Gastrocnemius medialis (tissue), 4 donors: Measurements from ENCODE around the gene SLC4A1AP. TPM values are rescaled to one million over a fixed set of nuclear protein-coding genes. Genes with fewer than 3 reads are reported as not detected.
"Not testable (repeated sequence)": the region's sequence is repeated elsewhere in the genome, so short reads cannot be mapped to it uniquely, and the experiment has no call there.

Source experiments
- ATAC-seq, 2 donors: fragments of 150-250 bp; one replicate each; pipeline ENCODE4 v1.9.1; 2016
- DNase-seq, 2 donors: peaks; one replicate each; pipeline ENCODE4 v3.0.0-alpha.2; 2019
- H3K27ac ChIP-seq, 4 donors: fragments of 200-600 bp; sonication (generic); 1 replicate in 1 of 4; 2 replicates in 3 of 4; pipeline ENCODE4 v1.5.1; 2016 to 2018; ENCODE audit warnings: mild to moderate bottlenecking in 2 of 4, moderate library complexity in 1 of 4
- H3K27me3 ChIP-seq, 3 donors: fragments of 200-600 bp; sonication (generic) in 2 of 3; 1 replicate in 1 of 3; 2 replicates in 2 of 3; pipeline versions ENCODE4 v1.5.1 to v1.6.0; 2016 to 2019; ENCODE audit warnings: mild to moderate bottlenecking in 1 of 3, moderate library complexity in 1 of 3
- H3K36me3 ChIP-seq, 2 donors: fragments of 200-600 bp; sonication (generic) in 1 of 2; one replicate each; pipeline ENCODE4 v1.5.1; 2017 to 2018
- H3K4me1 ChIP-seq, 2 donors: fragments of 200-600 bp; sonication (generic) in 1 of 2; one replicate each; pipeline ENCODE4 v1.5.1; 2016 to 2017; ENCODE audit warnings: mild to moderate bottlenecking in 2 of 2
- H3K4me3 ChIP-seq, 4 donors: fragments of 200-600 bp; sonication (generic) in 3 of 4; 1 replicate in 1 of 4; 2 replicates in 3 of 4; pipeline ENCODE4 v1.5.1; 2016 to 2019; ENCODE audit warnings: mild to moderate bottlenecking in 2 of 4
- H3K9me3 ChIP-seq, 3 donors: fragments of 200-600 bp; sonication (generic) in 2 of 3; 1 replicate in 1 of 3; 2 replicates in 2 of 3; pipeline ENCODE4 v1.5.1; 2016 to 2019
- POLR2A ChIP-seq, 2 donors: fragments of 450-650 bp; IDR thresholded peaks; one replicate each; pipeline ENCODE4 v1.6.1; 2017; ENCODE audit warnings: antibody characterized with exemption in 2 of 2, mild to moderate bottlenecking in 2 of 2, moderate library complexity in 2 of 2
- in situ Hi-C, 4 donors: fragments of 200-750 bp; cut with MboI; loops; one replicate each; pipeline versions ENCODE4 v1.15.0 to v1.8.0; 2017; ENCODE audit warnings: low sequenced_read_pairs in 4 of 4
- intact Hi-C: fragments of 100-400 bp; cut with DNase I; formaldehyde crosslinking; loops from one replicate; pipeline ENCODE4 v1.15.1; 2023; ENCODE audit warnings: low total_unique reads
- total RNA-seq, 4 donors: library from RNA; depleted of rRNA; stranded (reverse); fragments of >200 nt; gene quantifications; one replicate each; pipeline versions ENCODE4 v1.1.0 to v1.2.3, GENCODE V29; 2016
- TF ChIP-seq, protein P1 (sequence below), 5 experiments: fragments of 450-650 bp in 3 of 5; fragments of 200-600 bp in 2 of 5; sonication (generic) in 2 of 5; IDR thresholded peaks in 4 of 5; conservative IDR thresholded peaks in 1 of 5; 1 replicate in 4 of 5; 2 replicates in 1 of 5; pipeline ENCODE4 v1.5.1; 2016 to 2019; ENCODE audit warnings: antibody characterized with exemption in 5 of 5, mild to moderate bottlenecking in 3 of 5, moderate library complexity in 3 of 5

The SLC4A1AP gene
- total RNA-seq, 4 donors from 2014 or later: 32.1 to 44.2 (median 34.6) TPM

- peaks cover 0 to 36% of the 10 kb centered on the region in 2 donors for H3K36me3 ChIP-seq
- no peak overlapping the region for H3K4me3 ChIP-seq
- in situ Hi-C loops: no loop called here
- no peak overlapping the region for H3K27ac ChIP-seq
- ATAC-seq (no peak), DNase-seq (no peak)
- intact Hi-C loops: no loop called here
- H3K4me1 ChIP-seq: peaks cover 4 to 14% of the 10 kb centered on the region in 2 donors
- H3K9me3 ChIP-seq: no peaks in the 10 kb centered on the region
- TF ChIP-seq, protein P1, sequence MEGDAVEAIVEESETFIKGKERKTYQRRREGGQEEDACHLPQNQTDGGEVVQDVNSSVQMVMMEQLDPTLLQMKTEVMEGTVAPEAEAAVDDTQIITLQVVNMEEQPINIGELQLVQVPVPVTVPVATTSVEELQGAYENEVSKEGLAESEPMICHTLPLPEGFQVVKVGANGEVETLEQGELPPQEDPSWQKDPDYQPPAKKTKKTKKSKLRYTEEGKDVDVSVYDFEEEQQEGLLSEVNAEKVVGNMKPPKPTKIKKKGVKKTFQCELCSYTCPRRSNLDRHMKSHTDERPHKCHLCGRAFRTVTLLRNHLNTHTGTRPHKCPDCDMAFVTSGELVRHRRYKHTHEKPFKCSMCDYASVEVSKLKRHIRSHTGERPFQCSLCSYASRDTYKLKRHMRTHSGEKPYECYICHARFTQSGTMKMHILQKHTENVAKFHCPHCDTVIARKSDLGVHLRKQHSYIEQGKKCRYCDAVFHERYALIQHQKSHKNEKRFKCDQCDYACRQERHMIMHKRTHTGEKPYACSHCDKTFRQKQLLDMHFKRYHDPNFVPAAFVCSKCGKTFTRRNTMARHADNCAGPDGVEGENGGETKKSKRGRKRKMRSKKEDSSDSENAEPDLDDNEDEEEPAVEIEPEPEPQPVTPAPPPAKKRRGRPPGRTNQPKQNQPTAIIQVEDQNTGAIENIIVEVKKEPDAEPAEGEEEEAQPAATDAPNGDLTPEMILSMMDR (IDR thresholded peaks at IDR 0.05 in 4 of 5, conservative IDR thresholded peaks at IDR 0.05 in 1 of 5): no peak
- no peak for TF ChIP-seq POLR2A (IDR thresholded peaks at IDR 0.05)
- no peaks in the 10 kb centered on the region for H3K27me3 ChIP-seq
These were observed 40.7 kb upstream of the SLC4A1AP start for GRCh38 chr2:27622921-27623384.

DNA sequence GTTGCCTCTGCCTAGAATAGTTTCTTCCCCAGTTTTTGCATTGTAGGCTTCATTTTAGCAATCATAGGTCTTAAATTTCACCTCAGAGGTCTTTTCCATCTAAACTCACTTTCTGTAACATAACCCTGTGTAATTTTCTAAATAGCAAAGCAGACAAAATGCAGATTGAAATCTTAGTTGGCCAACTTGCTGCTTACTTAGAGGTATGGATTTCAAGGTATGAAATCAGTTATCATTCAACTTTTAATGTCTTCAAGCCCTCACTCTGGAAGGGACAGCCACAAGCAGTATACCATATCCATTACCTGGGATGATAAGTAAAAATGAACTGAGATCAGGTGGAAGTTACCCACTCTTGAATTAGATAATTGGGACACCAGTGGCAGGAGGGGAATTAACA is 38.7 kb upstream of the SLC4A1AP start:
- intact Hi-C loops (loop anchor here (5.0 kb wide), 1 partner anchor 138 kb away; the partner anchor contains the start of gene IFT172), in situ Hi-C loops (loop anchor here in 1 of 4 donors (25.0 kb wide), 1 partner anchor 163 kb away; no protein-coding TSS in a partner anchor)
- Histone ChIP-seq H3K4me1 (peaks cover 15 to 25% of the 10 kb centered on the region in 2 donors), H3K27me3 (no peaks in the 10 kb centered on the region), H3K36me3 (peaks cover 0 to 30% of the 10 kb centered on the region in 2 donors), H3K4me3 (no peak overlapping the region), H3K9me3 (no peaks in the 10 kb centered on the region), H3K27ac (no peak overlapping the region)
- TF ChIP-seq POLR2A (IDR thresholded peaks at IDR 0.05): no peak
- TF ChIP-seq, protein P1 (IDR thresholded peaks at IDR 0.05 in 4 of 5, conservative IDR thresholded peaks at IDR 0.05 in 1 of 5): no peak
- ATAC-seq: no peak
- no peak for DNase-seq

- intact Hi-C loops (loop anchor here (5.0 kb wide), 1 partner anchor 139 kb away; the partner anchor contains the start of gene IFT172), in situ Hi-C loops (loop anchor here in 1 of 4 donors (25.0 kb wide), 1 partner anchor 164 kb away; no protein-coding TSS in a partner anchor)
- H3K9me3 ChIP-seq, H3K27me3 ChIP-seq, DNase-seq, H3K4me3 ChIP-seq, ATAC-seq: not testable (repeated sequence)
- Histone ChIP-seq H3K4me1 (peaks cover 17 to 27% of the 10 kb centered on the region in 2 donors), H3K27ac (peak overlapping the region in 2 of 4 donors; percentile 31 to 35), H3K36me3 (peaks cover 0 to 35% of the 10 kb centered on the region in 2 donors)
These were observed 37.4 kb upstream of the SLC4A1AP start for GRCh38 chr2:27626323-27626722.

DNA sequence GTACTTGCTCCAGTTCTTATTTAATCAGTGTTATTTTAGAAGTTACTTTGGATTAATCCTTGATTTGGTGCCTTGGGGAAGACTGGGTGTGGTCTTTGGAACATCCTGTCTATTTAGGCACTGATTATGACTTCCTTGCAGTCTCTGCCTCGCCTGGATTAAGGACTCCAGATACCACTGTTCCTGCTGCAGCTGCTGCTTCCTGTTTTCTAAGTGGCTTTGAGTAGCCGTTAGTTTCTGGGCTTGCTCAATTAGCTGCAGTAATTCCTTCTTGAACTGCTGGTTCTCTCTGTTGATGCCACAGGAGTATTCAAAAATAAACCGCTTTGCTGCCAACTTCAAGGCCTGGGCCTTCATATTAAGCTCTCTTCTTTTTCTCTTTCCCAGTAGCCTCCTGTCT is 36.8 kb upstream of the SLC4A1AP start:
- Histone ChIP-seq H3K27ac (peak overlapping the region in 2 of 4 donors; percentile 83 to 84), H3K36me3 (peaks cover 0 to 35% of the 10 kb centered on the region in 2 donors), H3K4me1 (peaks cover 17 to 27% of the 10 kb centered on the region in 2 donors)
- in situ Hi-C loops: loop anchor here in 1 of 4 donors (25.0 kb wide), 1 partner anchor 165 kb away; no protein-coding TSS in a partner anchor
- not testable (repeated sequence) for H3K27me3 ChIP-seq, H3K4me3 ChIP-seq, DNase-seq, ATAC-seq, H3K9me3 ChIP-seq
- intact Hi-C loops: loop anchor here (5.0 kb wide), 1 partner anchor 140 kb away; the partner anchor contains the start of gene IFT172

DNA sequence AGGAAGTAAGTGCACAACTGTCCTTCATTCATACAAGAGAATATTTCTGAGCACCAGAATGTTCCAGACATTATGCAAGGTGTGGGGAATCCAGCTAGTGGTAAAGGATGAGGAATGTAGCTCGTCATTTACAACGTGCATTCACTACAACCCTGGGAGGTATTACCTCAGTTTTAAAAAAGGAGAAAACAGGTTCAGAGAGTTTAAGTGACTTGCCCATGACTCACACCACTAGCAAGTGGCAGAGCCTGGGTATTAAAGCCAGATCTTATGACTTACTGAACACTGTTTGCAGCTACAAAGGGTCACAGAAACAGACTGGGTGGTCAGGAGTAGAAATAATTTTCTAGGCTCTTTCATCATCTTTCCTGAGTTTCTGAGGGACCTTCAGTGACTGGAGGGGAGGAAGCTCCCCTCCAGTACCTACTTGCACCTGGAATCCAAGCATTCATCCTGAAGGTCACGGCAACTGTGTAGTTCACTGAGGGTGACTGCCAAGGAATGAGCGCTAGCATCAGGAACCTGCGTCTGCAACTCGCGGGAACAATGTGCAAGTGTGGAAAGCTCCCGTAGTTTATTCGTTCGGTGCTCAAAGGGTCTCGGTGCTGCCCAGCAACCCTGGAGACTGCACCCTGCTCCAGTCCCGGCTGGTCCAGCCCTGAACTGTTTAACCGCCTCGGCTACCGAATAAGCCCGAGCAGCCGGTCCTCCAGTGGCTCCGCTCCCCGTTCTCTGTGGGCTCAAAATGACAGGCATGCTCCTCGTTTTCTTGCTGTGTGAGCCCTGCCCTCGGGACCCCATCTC is 35.5 kb upstream of the SLC4A1AP start:
- DNase-seq: peak in 1 of 2 donors; percentile 16
- Histone ChIP-seq H3K36me3 (peaks cover 0 to 37% of the 10 kb centered on the region in 2 donors), H3K27ac (peak overlapping the region; percentile 77 to 84 (median 81)), H3K9me3 (no peaks in the 10 kb centered on the region), H3K4me3 (peak overlapping the region; percentile 67 to 90 (median 87)), H3K4me1 (peaks cover 17 to 27% of the 10 kb centered on the region in 2 donors), H3K27me3 (no peaks in the 10 kb centered on the region)
- intact Hi-C loops: loop anchor here (5.0 kb wide), 1 partner anchor 141 kb away; the partner anchor contains the start of gene IFT172
- TF ChIP-seq, protein P1 (IDR thresholded peaks at IDR 0.05 in 4 of 5, conservative IDR thresholded peaks at IDR 0.05 in 1 of 5): no peak
- TF ChIP-seq POLR2A (IDR thresholded peaks at IDR 0.05): no peak
- ATAC-seq: peak; percentile 42 to 53
- in situ Hi-C loops: loop anchor here in 1 of 4 donors (25.0 kb wide), 1 partner anchor 166 kb away; no protein-coding TSS in a partner anchor
